Measurements from ENCODE around the gene LIFR.
"Not testable (repeated sequence)": the region's sequence is repeated elsewhere in the genome, so short reads cannot be mapped to it uniquely, and the experiment has no call there.

Gene LIFR, protein sequence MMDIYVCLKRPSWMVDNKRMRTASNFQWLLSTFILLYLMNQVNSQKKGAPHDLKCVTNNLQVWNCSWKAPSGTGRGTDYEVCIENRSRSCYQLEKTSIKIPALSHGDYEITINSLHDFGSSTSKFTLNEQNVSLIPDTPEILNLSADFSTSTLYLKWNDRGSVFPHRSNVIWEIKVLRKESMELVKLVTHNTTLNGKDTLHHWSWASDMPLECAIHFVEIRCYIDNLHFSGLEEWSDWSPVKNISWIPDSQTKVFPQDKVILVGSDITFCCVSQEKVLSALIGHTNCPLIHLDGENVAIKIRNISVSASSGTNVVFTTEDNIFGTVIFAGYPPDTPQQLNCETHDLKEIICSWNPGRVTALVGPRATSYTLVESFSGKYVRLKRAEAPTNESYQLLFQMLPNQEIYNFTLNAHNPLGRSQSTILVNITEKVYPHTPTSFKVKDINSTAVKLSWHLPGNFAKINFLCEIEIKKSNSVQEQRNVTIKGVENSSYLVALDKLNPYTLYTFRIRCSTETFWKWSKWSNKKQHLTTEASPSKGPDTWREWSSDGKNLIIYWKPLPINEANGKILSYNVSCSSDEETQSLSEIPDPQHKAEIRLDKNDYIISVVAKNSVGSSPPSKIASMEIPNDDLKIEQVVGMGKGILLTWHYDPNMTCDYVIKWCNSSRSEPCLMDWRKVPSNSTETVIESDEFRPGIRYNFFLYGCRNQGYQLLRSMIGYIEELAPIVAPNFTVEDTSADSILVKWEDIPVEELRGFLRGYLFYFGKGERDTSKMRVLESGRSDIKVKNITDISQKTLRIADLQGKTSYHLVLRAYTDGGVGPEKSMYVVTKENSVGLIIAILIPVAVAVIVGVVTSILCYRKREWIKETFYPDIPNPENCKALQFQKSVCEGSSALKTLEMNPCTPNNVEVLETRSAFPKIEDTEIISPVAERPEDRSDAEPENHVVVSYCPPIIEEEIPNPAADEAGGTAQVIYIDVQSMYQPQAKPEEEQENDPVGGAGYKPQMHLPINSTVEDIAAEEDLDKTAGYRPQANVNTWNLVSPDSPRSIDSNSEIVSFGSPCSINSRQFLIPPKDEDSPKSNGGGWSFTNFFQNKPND
- total RNA-seq: 0.19 to 0.82 (median 0.21) reads per million in 3 experiments

DNA sequence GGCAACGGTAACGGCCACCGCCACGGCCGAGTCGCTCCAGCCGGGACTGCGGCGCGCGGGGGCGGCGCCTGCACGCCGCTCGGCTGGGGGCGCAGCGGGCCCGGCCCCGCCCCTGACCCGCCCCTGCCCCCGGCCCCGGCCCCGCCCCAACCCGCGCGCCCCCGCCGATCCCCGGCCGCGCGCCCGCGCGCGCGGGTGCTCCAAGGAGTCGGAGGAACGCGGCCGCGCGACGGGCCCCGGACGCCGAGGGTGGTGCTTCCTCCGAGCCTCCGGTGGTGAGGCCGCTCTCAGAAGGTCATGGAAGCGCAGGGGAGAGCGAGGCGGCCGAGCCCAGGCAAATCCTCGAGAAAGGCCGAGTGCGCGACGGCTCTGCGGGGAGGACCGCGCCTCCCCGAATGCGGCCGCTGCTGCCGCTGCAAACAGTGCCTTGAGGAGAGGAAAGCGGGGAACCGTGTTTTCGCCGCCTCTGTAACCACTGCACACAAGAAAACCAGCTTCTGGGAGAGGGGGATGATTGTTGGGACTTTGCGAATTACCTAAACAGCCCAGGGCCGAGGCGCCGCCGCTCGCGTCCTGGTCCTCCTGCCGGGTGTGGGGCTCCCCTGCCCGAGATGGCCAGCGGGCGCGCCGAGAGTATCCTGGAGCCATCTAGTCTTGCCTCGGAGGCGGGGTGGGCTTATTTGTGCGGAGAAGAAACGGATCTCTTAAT, at the start of gene LIFR:
Gene LIFR (minus strand): TSS at position 48 of the 709 bp plus-strand sequence. CDS start 25,999 bp downstream, outside the sequence.
- peak; percentile 21 for DNase-seq

DNA sequence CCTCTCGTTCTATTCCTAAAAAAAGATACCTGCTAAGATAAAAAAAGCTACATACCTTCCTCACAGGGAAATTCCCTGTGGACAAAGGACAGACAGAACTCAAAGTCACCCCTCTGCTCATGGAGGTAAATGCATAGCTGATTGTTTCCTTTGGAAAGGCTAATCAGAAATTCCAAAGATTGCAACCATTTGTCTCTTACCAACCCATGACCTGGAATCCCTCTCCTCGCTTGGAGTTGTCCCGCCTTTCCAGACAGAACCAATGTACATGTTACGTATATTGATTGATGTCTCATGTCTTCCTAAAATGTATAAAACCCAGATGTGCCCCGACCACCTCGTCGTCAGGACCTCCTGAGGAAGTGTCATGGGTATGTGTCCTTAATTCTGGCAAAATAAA, 49.2 kb upstream of the LIFR start:
- DNase-seq: no peak

DNA sequence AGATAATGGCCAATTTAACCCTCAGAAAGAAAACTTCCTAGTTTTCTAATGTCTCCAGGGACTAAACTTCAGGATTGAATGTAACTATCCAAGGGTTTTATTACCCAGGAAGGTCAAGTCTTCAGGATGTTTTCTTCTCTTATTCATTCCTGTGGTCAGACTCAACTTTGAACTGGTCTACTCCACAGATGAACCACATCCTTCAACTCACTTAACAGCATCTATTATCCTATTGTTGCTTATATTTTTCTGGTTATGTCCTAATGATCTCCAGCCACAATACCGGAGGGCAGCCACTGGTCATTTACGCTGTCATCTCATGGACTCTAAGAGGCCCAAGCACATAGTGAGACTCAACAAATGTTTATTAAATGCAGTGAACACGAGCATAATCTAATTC, 47.2 kb upstream of the LIFR start:
- DNase-seq: no peak

DNA sequence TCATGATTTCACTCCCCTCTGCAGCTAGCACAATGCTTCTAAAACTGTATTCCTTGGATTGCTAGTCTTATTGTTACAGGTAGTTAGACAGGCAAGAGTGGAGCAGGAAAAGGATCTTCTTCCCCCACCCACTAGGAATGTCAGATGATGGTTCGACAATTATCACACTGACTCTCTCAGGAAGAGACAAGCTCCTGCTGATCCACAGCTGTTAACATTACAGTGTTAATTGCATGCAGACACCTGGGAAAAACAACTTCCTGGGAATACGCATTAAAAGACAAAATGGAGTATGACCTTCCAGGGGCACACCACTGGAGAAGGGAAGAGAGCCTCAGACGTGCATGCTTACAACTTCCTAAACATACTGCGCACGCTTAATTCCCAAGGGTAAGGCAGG, 46.2 kb upstream of the LIFR start:
- no peak for DNase-seq

DNA sequence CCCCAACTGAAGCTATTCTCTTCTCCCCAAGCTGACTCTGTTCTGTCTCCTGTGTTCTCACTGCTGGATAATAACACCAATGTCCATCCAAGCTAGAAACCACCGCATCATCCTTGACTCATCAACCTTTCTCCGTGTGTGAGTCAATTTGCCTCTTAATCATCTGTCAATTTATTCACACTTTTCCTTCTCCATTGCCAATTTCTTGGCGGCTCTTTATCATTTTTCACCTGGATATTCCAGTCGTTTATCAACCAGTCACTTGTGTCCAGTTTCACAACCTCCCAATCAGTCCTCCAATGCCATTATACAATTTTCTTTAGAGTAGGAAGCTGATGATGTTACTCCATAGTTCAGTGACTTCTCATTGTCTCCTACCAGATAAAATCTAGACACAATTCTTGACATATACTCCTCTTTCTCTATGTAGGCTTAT, 45.4 kb upstream of the LIFR start:
- no peak for DNase-seq

DNA sequence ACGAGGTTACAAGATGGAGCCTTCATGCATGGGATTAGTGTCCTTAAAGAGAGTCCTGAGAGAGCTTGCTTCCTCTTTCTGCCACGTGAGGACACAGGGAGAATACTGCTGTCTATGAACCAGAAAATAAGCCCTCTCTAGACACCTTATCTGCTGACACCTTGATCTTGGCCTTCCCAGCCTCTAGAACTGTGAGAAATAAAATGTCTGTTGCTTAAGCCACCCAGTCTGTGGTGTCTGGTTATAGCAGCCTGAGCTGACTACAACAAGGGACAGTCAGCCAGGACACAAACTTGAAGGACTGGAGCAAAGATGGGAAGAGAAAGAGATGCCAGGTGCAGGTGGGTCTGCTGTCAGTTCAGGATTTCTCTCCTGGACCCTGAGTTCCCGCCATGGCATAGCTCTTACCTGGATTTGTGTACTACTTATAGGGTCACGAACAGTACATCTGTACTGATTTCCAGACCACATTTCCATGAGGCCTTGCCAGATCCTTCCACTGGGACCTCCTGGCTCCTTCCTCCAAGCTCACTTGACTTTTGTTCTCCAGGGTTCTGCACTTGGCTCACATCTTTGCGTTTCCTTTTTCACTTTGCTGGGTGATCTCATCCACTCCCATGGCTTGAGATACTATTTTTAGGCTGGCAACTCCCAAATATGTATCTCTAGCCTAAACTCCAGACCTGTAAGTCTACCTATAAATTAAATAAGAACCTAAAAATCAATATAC, 44.9 kb upstream of the LIFR start:
- no peak for DNase-seq

DNA sequence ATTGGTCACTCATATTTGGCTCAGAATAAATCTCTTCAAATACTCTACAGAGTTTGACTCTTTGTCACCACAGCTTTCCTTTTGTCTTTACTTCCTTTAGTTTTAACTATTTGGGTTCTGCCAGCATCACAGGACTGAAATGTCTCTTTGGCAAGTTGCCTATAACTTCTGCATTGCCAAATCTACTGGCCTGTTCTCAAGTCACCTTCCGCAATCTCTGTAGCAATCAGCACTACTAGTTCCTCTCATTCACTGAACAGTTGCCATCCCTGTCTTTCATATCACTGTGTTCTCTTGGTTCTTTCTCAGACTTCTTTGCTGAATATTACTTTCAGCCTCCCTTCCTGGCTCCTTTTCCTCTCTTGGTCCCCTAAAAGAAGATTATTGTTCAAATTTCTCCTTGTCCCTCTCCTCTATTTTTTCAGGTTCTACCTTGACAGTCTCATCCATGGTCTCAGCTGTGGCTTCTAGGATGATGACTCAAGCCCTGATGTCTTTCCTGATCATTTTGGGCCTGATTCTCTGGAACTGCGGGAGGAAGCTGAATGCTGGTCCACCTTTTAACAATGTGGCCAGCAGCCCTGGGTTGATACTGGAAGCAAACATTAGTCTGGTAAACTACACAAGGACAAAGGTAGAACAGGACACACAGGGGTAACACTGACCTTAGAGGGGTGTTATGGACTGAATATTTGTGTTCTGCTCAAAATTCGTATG, 44.0 kb upstream of the LIFR start:
- DNase-seq: no peak

DNA sequence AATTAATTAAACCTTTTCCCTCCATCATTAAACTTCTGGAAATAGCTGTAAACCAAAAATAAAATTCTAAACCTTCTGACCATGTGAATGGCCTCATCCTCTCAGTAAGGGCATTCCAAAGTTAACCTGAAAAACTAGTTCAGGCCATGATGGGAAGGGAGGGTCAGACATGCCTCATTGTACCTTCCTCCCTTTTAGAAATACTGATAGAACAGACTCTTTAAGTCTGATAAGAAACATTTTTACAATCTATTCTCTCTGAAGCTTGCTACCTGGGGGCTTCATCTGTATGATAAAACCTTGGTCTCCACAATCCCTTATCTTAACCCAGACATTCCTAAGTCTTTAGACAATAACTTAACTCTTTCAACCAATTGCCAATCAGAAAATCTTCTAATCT, 43.3 kb upstream of the LIFR start:
- DNase-seq: not testable (repeated sequence)

DNA sequence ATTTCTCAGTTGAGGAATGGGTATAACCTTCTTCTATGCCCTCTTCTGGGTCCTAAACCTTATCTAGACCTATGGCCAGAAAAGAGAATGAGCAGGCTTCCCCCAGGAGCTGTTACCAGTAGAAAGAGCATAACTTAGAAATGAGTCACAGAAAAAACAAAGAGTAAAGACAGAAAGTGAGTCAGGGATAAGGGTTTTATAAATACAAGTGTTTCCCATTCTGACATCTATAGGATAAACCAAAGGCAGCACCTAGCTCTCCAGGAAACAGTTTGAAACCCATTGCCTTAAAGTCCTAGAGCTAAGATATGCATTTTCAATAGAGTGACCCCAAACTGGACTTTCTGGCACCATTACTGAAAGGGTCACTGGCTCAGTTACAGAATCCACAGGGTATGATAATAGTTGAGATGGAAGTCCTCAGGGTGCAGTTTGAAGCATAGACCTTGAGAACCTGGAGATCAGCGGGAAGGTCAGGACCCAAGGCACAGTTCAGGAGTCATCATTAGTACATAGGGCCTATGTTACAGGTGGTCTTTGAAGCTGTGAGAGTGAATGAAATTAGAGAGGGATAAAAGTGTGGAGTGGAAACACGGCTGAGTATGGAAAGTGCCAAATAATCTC, 42.7 kb upstream of the LIFR start:
- no peak for DNase-seq

DNA sequence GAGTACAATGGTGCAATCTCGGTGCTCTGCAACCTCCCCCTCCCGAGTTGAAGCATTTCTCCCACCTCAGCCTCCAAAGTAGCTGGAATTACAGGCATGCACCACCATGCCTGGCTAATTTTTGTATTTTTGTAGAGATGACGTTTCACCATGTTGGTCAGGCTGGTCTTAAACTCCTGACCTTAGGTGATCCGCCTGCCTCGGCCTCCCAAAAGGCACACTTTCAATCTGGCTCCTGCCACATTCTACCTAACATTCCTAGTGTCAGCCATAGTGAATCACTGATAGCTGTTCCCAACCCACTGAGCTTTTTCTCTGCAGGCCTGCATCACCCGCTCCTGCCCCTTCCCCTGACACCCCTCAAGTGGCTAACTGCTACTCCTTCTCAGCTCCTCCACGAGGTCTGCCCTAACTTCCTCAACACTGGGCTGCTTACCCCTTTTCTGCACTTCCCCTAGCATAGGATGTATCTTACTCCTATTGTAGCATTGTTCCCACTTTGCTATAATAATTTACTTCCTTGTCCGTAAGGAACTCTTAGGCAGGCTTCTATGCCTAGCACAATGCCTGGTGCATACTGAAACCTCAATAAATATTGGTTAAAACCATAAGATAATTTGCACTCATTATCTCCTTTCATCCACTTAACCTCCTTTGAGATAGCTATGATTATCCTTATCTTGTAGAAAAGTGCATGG, 42.0 kb upstream of the LIFR start:
- DNase-seq: no peak

DNA sequence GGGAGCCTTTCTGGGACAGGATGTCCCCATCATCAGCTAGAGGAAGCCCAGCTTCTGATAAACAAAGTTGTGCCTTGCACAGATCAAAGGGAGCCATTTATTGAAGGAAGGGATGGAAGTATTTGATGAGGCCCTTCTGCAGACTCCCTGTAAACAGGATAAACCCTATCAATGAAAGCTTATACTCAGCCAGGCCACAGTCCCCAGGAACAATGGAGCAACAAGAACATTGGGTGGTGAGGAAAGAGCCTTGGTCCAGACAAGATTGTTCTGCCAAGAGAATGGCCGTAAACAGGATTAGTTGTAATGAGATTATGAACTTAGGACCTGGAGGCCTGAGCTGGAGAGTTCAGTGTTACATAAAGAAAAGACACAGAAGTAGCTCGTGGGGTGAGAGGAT, 40.5 kb upstream of the LIFR start:
- DNase-seq: no peak

DNA sequence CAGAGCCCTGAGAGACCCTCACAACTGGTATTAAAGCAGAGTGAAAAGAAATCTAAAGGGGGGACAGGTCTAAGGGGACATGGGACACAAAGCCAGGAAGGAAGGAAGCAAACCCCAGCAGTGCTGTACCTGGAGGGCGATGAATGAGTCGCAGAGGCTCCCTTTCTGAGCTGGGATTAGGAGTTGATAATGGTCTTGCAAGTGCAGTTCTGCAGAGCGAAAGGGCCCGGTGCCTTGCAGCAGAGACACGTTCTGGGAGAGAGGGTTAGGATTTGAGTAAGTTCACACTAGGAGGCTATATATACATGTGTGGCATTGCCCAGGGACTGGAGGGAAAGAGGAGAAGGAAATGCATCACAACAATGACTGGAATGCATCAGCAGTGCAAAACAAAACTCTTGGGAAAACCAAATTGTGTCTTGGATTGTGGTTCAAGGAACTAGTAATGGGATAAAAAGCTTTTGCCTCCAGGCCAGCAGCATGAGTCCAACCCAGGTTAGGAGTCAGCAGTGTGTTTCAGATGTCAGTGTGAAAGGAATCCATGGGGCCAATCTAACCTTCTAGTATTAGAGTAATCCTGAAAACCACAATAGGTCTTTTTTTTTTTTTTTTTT, 38.8 kb upstream of the LIFR start:
- DNase-seq: no peak

DNA sequence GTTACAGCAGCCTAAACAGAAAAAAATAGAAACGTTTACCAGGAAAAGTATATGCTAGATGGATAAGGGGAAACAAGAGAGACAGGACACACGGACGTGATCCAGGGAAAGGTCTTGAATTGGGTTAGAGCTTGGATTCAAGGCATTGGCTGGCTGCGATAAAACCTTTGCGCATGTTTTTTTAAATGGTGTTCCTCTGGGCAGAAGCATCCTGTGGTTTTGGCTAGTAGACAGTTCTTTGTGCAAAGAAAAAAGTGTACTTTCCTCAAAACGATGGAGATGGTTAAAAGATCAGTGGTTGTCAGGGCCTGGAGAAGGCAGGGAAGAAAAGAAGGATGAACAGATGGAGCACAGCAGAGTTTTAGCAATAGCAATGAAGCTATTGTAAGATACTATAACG, 37.5 kb upstream of the LIFR start:
- DNase-seq: no peak

DNA sequence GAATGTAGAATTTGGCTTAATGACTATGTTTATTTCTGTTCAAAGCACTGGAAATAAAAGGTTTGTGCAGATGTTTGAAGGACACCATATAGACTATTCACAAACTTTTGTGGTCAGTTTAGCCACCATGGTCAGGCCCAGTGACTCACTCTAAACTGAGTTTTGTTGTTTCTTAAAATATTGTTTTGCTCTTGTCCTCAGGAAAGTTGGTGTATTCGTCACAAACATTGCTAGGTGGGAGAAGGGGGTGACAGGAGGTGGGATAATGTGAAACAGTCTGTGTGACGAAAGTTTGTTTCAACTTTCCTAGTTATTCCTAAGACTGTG, 35.0 kb upstream of the LIFR start:
- DNase-seq: no peak

DNA sequence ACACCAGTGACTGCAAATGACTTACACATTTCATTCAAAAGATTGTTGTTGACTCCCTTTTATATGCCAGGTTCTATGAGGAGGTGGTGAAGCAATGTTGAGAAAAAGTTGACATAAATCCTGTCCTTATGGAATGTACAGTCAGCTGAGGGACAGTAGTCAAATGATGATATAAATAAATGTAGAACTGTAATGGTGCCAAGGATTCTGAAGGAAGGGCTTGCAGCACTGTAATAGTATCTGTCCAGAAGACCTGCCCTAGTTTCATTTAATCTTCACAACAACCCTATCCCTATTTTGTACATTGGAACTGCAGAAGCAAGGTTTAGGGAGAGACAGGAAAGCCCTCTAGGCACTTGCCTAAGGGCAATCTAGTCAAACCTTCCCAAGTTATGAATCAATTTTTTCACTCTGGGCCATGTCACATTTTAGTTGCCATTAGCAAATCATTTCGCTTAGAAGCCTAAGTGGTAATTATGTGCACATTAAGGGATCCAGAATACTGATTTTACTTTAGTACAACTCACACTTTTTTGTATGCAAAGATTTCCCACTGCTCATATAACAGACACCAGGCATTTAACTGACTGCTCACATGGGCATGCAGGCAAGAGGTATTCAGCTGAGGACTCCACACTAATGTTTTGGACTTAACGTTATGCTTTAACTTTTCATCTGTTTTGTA, 34.5 kb upstream of the LIFR start:
- DNase-seq: no peak

DNA sequence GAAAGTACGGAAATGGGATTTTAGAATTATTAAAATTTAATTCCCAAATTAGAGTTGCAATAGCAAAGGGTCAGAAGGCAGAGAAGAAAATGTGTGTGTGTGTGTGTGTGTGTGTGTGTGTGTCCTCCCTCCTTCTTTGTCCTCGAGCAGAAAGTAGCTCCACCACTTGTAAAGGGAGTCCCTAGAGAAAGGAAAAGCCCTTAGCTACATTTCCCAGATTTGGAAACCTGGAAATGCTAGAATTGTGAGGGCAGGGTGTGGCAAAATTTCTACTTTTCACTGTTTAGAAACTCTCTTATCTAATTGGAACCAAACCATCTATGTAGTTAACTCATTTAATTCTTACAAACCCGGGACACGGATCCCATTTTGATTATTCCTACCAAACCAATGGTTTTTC, 33.2 kb upstream of the LIFR start:
- DNase-seq: no peak

DNA sequence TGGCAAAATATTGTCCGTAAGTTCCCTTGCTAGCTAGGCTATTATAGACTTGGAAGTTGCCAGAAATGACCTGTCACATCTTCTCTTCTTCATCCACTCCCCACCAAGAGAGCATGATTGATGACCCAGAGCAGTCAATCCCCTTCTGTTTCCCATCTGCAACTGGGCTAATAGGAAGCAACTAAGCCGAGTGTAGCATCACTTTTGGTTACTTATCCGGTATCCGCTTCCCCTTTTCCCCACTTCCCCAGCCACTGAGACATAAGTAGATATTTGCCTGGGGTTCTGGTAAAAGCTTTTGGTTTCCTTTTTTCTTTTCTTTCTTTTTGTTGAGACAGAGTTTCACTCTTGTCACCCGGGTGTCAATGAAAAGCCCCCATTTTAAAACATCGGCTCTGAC, 29.4 kb upstream of the LIFR start:
- no peak for DNase-seq

DNA sequence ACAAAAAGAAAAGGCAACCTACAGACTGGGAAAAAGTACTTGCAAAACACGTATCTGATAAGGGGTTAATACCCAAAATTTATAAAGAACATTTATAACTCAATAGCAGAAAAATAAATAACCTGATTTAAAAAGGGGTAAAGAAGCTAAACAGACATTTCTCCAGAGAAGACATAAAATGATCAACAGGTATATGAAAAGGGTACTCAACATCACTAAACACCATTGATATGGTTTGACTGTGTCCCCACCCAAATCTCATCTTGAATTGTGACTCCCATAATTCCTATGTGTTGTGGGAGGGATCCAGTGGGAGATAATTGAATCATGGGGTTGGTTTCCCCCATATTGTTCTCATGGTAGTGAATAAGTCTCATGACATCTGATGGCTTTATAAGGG, 27.1 kb upstream of the LIFR start:
- DNase-seq: no peak

DNA sequence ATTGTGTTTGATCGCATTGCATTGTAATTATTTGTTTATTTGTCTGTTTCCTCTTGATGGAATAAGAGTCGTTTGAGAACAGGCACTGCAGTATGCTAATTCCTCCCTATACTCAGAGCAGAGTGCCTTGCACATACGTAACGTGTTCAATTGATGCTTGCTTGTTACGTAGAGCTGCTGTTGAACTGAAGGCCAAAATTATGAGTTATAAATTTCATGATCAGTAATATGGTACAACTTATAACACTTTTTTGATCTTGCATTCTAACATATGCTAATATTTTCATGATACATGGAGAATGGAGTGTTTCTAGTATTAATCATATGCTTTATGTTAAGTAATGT, 26.5 kb upstream of the LIFR start:
- no peak for DNase-seq
